ENCODE results near the gene C1orf56. TPM values are rescaled to one million over a fixed set of nuclear protein-coding genes. Genes with fewer than 3 reads are reported as not detected.

The C1orf56 gene
- polyA plus RNA-seq, 1 donor from 2014 or later: 0.87 TPM

- Histone ChIP-seq H3K4me3 (ENCODE audit: low read length) (no peak overlapping the region), H4K20me1 (ENCODE audit: insufficient read depth) (no peaks in the 10 kb centered on the region), H3K27ac (ENCODE audit: low read length) (no peak overlapping the region), H3K9me3 (ENCODE audit: low read length) (no peaks in the 10 kb centered on the region), H2AFZ (ENCODE audit: low read depth, low read length) (no peak overlapping the region), H3K9me2 (ENCODE audit: insufficient read depth, low read length) (no peaks in the 10 kb centered on the region), H3K4me2 (ENCODE audit: low read length) (no peak overlapping the region), H3F3A (ENCODE audit: insufficient read depth, low read length, poor library complexity, severe bottlenecking) (no peaks in the 10 kb centered on the region), H3K9ac (ENCODE audit: low read length) (no peak overlapping the region), H3K27me3 (ENCODE audit: insufficient read depth, low read depth, low read length) (no peaks in the 10 kb centered on the region), H3K36me3 (ENCODE audit: insufficient read depth, low read length) (no peaks in the 10 kb centered on the region), H3K79me2 (replicated peaks; ENCODE audit: insufficient read depth, low read length) (peaks cover 10% of the 10 kb centered on the region)
- no peak for TF ChIP-seq RAD21 (conservative IDR thresholded peaks at IDR 0.05)
- TF ChIP-seq EZH2 (IDR thresholded peaks at IDR 0.05; ENCODE audit: borderline replicate concordance, insufficient read depth, low read length, poor library complexity, severe bottlenecking): no peak
- no peak for TF ChIP-seq EP300 (conservative IDR thresholded peaks at IDR 0.05; ENCODE audit: poor library complexity, severe bottlenecking)
- no peak for TF ChIP-seq TAF1 (IDR thresholded peaks at IDR 0.05; ENCODE audit: low read depth)
Observed at GRCh38 chr1:150999051-150999674, 48.4 kb upstream of the C1orf56 start.

DNA sequence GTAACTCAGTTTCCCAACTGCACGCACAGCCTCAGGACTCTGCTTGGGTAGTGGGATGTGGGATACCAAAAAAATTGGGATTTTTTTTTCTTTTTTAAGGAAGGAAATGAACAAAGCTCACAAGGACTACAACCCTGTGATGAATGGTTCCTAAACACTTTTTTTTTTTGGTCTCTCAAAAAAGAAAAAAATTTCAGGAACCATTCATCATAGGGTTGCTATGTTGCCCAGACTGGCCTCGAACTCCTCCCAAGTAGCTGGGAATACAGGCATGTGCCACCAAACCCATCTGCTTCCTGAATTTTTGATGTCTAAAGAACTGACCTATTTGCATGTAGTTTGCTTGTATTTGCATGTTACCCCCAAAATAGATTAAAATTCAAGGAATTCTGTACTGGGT, 47.6 kb upstream of the C1orf56 start:
- no peak overlapping the region for H3K27ac ChIP-seq (ENCODE audit: low read length)

GRCh38 chr1:151000408-151000807, 47.1 kb upstream of the C1orf56 start:
- Histone ChIP-seq H3K9me3 (ENCODE audit: low read length) (no peaks in the 10 kb centered on the region), H3K9me2 (ENCODE audit: insufficient read depth, low read length) (no peaks in the 10 kb centered on the region), H3K4me2 (ENCODE audit: low read length) (no peak overlapping the region), H3K27ac (ENCODE audit: low read length) (no peak overlapping the region), H3K9ac (ENCODE audit: low read length) (no peak overlapping the region), H3F3A (ENCODE audit: insufficient read depth, low read length, poor library complexity, severe bottlenecking) (no peaks in the 10 kb centered on the region), H4K20me1 (ENCODE audit: insufficient read depth) (no peaks in the 10 kb centered on the region), H3K79me2 (replicated peaks; ENCODE audit: insufficient read depth, low read length) (peaks cover 20% of the 10 kb centered on the region), H3K36me3 (ENCODE audit: insufficient read depth, low read length) (no peaks in the 10 kb centered on the region), H3K4me3 (ENCODE audit: low read length) (no peak overlapping the region), H3K27me3 (ENCODE audit: insufficient read depth, low read depth, low read length) (no peaks in the 10 kb centered on the region), H2AFZ (ENCODE audit: low read depth, low read length) (no peak overlapping the region)
- TF ChIP-seq CTCF (IDR thresholded peaks at IDR 0.05; ENCODE audit: poor library complexity, severe bottlenecking): no peak
- TF ChIP-seq, protein P1, sequence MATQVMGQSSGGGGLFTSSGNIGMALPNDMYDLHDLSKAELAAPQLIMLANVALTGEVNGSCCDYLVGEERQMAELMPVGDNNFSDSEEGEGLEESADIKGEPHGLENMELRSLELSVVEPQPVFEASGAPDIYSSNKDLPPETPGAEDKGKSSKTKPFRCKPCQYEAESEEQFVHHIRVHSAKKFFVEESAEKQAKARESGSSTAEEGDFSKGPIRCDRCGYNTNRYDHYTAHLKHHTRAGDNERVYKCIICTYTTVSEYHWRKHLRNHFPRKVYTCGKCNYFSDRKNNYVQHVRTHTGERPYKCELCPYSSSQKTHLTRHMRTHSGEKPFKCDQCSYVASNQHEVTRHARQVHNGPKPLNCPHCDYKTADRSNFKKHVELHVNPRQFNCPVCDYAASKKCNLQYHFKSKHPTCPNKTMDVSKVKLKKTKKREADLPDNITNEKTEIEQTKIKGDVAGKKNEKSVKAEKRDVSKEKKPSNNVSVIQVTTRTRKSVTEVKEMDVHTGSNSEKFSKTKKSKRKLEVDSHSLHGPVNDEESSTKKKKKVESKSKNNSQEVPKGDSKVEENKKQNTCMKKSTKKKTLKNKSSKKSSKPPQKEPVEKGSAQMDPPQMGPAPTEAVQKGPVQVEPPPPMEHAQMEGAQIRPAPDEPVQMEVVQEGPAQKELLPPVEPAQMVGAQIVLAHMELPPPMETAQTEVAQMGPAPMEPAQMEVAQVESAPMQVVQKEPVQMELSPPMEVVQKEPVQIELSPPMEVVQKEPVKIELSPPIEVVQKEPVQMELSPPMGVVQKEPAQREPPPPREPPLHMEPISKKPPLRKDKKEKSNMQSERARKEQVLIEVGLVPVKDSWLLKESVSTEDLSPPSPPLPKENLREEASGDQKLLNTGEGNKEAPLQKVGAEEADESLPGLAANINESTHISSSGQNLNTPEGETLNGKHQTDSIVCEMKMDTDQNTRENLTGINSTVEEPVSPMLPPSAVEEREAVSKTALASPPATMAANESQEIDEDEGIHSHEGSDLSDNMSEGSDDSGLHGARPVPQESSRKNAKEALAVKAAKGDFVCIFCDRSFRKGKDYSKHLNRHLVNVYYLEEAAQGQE (IDR thresholded peaks at IDR 0.05; ENCODE audit: borderline replicate concordance): no peak
- no peak for TF ChIP-seq MXI1 (conservative IDR thresholded peaks at IDR 0.05; ENCODE audit: poor library complexity, severe bottlenecking)
- TF ChIP-seq EZH2 (IDR thresholded peaks at IDR 0.05; ENCODE audit: borderline replicate concordance, insufficient read depth, low read length, poor library complexity, severe bottlenecking): no peak
- no peak for TF ChIP-seq EP300 (conservative IDR thresholded peaks at IDR 0.05; ENCODE audit: poor library complexity, severe bottlenecking)
- no peak for TF ChIP-seq SMC3 (conservative IDR thresholded peaks at IDR 0.05; ENCODE audit: poor library complexity)
- TF ChIP-seq RAD21 (conservative IDR thresholded peaks at IDR 0.05): no peak
- TF ChIP-seq POLR2AphosphoS5 (IDR thresholded peaks at IDR 0.05): no peak
- TF ChIP-seq TAF1 (IDR thresholded peaks at IDR 0.05; ENCODE audit: low read depth): no peak

More for the DNA sequence above, 47.6 kb upstream of the C1orf56 start:
- no peaks in the 10 kb centered on the region for H3K9me3 ChIP-seq (ENCODE audit: low read length)
- H3K79me2 ChIP-seq (replicated peaks; ENCODE audit: insufficient read depth, low read length): peaks cover 15% of the 10 kb centered on the region
- no peak overlapping the region for H3K9ac ChIP-seq (ENCODE audit: low read length)
- no peaks in the 10 kb centered on the region for H3F3A ChIP-seq (ENCODE audit: insufficient read depth, low read length, poor library complexity, severe bottlenecking)
- TF ChIP-seq SMC3 (conservative IDR thresholded peaks at IDR 0.05; ENCODE audit: poor library complexity): no peak
- H3K4me3 ChIP-seq (ENCODE audit: low read length): no peak overlapping the region
- H3K9me2 ChIP-seq (ENCODE audit: insufficient read depth, low read length): no peaks in the 10 kb centered on the region
- no peaks in the 10 kb centered on the region for H3K27me3 ChIP-seq (ENCODE audit: insufficient read depth, low read depth, low read length)
- H4K20me1 ChIP-seq (ENCODE audit: insufficient read depth): no peaks in the 10 kb centered on the region
- no peaks in the 10 kb centered on the region for H3K36me3 ChIP-seq (ENCODE audit: insufficient read depth, low read length)
- no peak overlapping the region for H2AFZ ChIP-seq (ENCODE audit: low read depth, low read length)
- H3K4me2 ChIP-seq (ENCODE audit: low read length): no peak overlapping the region
